GM12892 (cell line): ENCODE measurements around the gene P2RY14.

Experiments used
- POLR2A ChIP-seq: IDR thresholded peaks from 2 replicates; pipeline ENCODE4 v1.6.1; 2011; ENCODE audit warnings: low read depth, low read length, control low read depth
- POLR2AphosphoS5 ChIP-seq: IDR thresholded peaks from 2 replicates; pipeline ENCODE4 v1.6.1; 2011; ENCODE audit warnings: low read depth, low read length, control low read depth
- TAF1 ChIP-seq: IDR thresholded peaks from 2 replicates; pipeline ENCODE4 v1.6.1; 2011; ENCODE audit warnings: low read depth, mild to moderate bottlenecking, control low read depth, low read length, borderline replicate concordance

DNA sequence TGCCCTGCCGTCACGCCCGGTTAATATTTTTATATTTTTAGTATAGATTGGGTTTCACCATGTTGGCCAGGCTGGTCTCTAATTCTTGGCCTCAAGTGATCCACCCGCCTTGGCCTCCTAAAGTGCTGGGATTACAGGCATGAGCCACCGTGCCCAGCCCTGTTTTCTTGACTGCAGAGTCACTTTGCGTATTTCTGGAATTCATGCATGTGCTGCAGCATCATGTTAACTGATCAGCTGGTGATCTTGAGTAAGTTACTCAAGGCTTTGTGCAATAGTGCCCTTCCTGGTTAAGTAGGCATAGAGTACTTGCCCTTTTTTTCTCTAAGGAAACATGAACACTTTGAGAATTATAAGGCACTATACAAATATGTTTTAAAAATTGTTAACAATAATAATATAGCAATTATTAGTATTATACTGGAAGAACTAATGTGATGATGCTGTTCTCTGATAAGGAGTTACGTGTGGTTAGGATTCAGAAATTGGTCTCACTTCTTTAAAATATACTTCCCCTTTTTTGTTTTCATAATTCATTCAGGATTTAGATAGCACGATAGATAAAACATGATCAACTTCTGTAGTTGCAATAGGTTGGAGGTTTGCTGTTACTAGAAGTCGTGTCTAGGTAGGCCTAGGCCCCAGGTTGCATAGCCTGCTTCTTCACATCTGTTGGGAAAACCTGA, 108.9 kb downstream of the P2RY14 start:
- no peak for TF ChIP-seq POLR2AphosphoS5
- no peak for TF ChIP-seq POLR2A
- no peak for TF ChIP-seq TAF1
